ENCODE results near the gene ARHGAP5. TPM values are rescaled to one million over a fixed set of nuclear protein-coding genes. Genes with fewer than 3 reads are reported as not detected.
A peak's percentile ranks its signal among the peaks of the same experiment; 100 is the strongest.

Gene ARHGAP5
- total RNA-seq, 1 donor from 2014 or later = 193 TPM

GRCh38 chr14:32073537-32074189, 3.4 kb upstream of the ARHGAP5 start:
- no peak for ATAC-seq
- intact Hi-C loops (cut with DNase I) = no loop called here
- DNase-seq (ENCODE audit: low spot score) = no peak

- intact Hi-C loops (cut with DNase I) = no loop called here
- ATAC-seq = no peak
- no peak for DNase-seq (ENCODE audit: low spot score)
Measured at GRCh38 chr14:32074887-32075572, 2.1 kb upstream of the ARHGAP5 start.

GRCh38 chr14:32075672-32076277, 1.3 kb upstream of the ARHGAP5 start:
- intact Hi-C loops (cut with DNase I) = no loop called here

GRCh38 chr14:32076278-32077080, 625 bp upstream of the ARHGAP5 start:
- intact Hi-C loops (cut with DNase I) = no loop called here
- DNase-seq (ENCODE audit: low spot score) (peak; percentile 98), ATAC-seq (peak; percentile 97)

More at GRCh38 chr14:32075672-32076277, 1.3 kb upstream of the ARHGAP5 start:
- ATAC-seq (peak; percentile 53), DNase-seq (ENCODE audit: low spot score) (peak; percentile 77)

- ATAC-seq = peak; percentile 18
- peak; percentile 62 for DNase-seq (ENCODE audit: low spot score)
- intact Hi-C loops (cut with DNase I) = no loop called here
Measured at GRCh38 chr14:32078023-32078857, 1.1 kb downstream of the ARHGAP5 start.

- ATAC-seq = no peak
- no peak for DNase-seq (ENCODE audit: low spot score)
- intact Hi-C loops (cut with DNase I) = no loop called here
Measured at GRCh38 chr14:32078858-32079216, 1.7 kb downstream of the ARHGAP5 start.

GRCh38 chr14:32079264-32079663, 2.2 kb downstream of the ARHGAP5 start:
- DNase-seq (ENCODE audit: low spot score) = no peak
- no peak for ATAC-seq
- intact Hi-C loops (cut with DNase I) = no loop called here

GRCh38 chr14:32080001-32080510, 3.0 kb downstream of the ARHGAP5 start:
- no peak for ATAC-seq
- intact Hi-C loops (cut with DNase I) = no loop called here
- no peak for DNase-seq (ENCODE audit: low spot score)

GRCh38 chr14:32081901-32082300, 4.8 kb downstream of the ARHGAP5 start:
- intact Hi-C loops (cut with DNase I) = no loop called here
- no peak for DNase-seq (ENCODE audit: low spot score)
- ATAC-seq = no peak

- intact Hi-C loops (cut with DNase I) = no loop called here
- DNase-seq (ENCODE audit: low spot score) (no peak), ATAC-seq (no peak)
Measured at GRCh38 chr14:32083315-32083624, 6.2 kb downstream of the ARHGAP5 start.

GRCh38 chr14:32083789-32084188, 6.7 kb downstream of the ARHGAP5 start:
- DNase-seq (ENCODE audit: low spot score) (no peak), ATAC-seq (no peak)
- intact Hi-C loops (cut with DNase I) = no loop called here

GRCh38 chr14:32085182-32085844, 8.2 kb downstream of the ARHGAP5 start:
- intact Hi-C loops (cut with DNase I) = no loop called here
- ATAC-seq (no peak), DNase-seq (ENCODE audit: low spot score) (no peak)

- DNase-seq (ENCODE audit: low spot score) = no peak
- no peak for ATAC-seq
- intact Hi-C loops (cut with DNase I) = no loop called here
Measured at GRCh38 chr14:32085845-32086383, 8.8 kb downstream of the ARHGAP5 start.

- ATAC-seq (no peak), DNase-seq (ENCODE audit: low spot score) (no peak)
- intact Hi-C loops (cut with DNase I) = no loop called here
Measured at GRCh38 chr14:32087173-32087861, 10.2 kb downstream of the ARHGAP5 start.

GRCh38 chr14:32087907-32088306, 10.8 kb downstream of the ARHGAP5 start:
- ATAC-seq = no peak
- intact Hi-C loops (cut with DNase I) = no loop called here
- DNase-seq (ENCODE audit: low spot score) = no peak

- intact Hi-C loops (cut with DNase I) = no loop called here
- ATAC-seq = no peak
Measured at GRCh38 chr14:32090686-32091085, 13.6 kb downstream of the ARHGAP5 start.

GRCh38 chr14:32099473-32099872, 22.4 kb downstream of the ARHGAP5 start:
- intact Hi-C loops (cut with DNase I) = no loop called here
- DNase-seq (ENCODE audit: low spot score) (no peak), ATAC-seq (no peak)

More at GRCh38 chr14:32090686-32091085, 13.6 kb downstream of the ARHGAP5 start:
- DNase-seq (ENCODE audit: low spot score) = no peak
